Measurements from ENCODE around the gene PDXK.

GRCh38 chr21:43740497-43741156 is 21.7 kb downstream of the PDXK start:
- peak in 1 of 2 donors; percentile 26 for TF ChIP-seq EP300 (IDR thresholded peaks at IDR 0.05)
- no peak for TF ChIP-seq CTCF (IDR thresholded peaks at IDR 0.05)

Measured in tibial nerve (tissue), 4 donors.